GM12873 (cell line): ENCODE results near the gene BAAT.

Source experiments
- TF ChIP-seq, protein P1 (sequence below): IDR thresholded peaks from 2 replicates; pipeline ENCODE4 v1.5.1; 2012; ENCODE audit warnings: low read depth, mild to moderate bottlenecking, moderate library complexity, low read length, control low read depth; ENCODE audit not compliant: insufficient read depth; ENCODE audit errors: missing control alignments

BAAT gene

DNA sequence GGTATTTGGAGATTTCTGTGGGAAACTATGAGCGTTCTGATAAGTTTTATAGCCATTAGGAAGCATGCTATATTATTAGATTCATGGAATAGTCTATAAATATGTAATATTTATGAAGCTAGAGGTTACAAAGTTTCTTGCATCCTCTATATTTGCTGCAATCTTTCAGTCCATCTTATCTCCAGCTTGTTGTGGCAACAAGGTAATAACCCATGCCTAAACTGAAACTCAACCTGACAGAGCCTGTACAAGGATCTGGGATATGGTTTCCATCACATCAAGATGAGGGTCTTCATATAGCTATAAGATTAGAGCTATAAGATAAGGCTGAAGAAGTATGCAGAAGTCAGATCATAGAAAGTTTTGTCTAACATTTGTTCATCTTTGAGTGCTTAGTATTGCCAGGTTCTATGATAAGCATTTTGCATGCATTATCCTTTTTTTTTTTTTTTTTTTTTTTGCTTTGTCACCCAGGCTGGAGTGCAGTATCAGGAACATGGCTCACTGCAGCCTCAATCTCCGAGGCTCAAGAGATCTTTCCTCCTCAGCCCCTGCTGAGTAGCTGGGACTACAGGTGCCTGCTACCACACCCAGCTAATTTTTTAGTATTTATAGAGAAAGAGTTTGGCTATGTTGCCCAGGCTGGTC, 14.8 kb downstream of the BAAT start:
- TF ChIP-seq, protein P1, sequence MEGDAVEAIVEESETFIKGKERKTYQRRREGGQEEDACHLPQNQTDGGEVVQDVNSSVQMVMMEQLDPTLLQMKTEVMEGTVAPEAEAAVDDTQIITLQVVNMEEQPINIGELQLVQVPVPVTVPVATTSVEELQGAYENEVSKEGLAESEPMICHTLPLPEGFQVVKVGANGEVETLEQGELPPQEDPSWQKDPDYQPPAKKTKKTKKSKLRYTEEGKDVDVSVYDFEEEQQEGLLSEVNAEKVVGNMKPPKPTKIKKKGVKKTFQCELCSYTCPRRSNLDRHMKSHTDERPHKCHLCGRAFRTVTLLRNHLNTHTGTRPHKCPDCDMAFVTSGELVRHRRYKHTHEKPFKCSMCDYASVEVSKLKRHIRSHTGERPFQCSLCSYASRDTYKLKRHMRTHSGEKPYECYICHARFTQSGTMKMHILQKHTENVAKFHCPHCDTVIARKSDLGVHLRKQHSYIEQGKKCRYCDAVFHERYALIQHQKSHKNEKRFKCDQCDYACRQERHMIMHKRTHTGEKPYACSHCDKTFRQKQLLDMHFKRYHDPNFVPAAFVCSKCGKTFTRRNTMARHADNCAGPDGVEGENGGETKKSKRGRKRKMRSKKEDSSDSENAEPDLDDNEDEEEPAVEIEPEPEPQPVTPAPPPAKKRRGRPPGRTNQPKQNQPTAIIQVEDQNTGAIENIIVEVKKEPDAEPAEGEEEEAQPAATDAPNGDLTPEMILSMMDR, result no peak

DNA sequence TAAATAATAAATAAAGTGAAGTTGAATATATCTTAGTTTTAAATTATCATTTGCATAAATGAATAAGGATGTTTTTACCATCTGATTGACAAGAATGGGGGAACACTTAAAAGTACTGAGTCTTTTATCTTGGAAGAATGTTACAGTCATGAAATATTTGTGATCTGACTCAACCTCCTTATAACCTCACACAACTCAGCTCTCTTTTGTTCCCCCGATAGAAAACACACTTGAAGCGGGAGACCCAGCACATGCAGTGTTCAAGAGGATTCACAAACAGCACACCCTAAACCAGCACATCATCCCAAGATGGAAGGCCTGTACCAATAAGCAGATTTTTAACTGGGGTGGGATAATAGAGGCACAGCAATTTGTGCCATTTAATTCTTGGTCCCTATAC, 15.5 kb downstream of the BAAT start:
- TF ChIP-seq, protein P1, result no peak

DNA sequence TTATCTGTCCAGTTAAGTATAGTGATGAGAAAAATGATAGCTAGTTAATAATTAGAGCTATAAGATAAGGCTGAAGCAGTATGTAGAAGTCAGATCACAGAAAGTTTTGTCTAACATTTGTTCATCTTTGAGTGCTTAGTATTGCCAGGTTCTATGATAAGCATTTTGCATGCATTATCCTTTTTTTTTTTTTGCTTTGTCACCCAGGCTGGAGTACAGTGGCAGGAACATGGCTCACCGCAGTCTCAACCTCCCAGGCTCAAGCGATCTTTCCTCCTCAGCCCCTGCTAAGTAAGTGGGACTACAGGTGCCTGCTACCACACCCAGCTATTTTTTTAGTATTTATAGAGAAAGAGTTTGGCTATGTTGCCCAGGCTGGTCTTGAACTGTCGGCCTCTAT, 17.5 kb downstream of the BAAT start:
- TF ChIP-seq, protein P1, result no peak

DNA sequence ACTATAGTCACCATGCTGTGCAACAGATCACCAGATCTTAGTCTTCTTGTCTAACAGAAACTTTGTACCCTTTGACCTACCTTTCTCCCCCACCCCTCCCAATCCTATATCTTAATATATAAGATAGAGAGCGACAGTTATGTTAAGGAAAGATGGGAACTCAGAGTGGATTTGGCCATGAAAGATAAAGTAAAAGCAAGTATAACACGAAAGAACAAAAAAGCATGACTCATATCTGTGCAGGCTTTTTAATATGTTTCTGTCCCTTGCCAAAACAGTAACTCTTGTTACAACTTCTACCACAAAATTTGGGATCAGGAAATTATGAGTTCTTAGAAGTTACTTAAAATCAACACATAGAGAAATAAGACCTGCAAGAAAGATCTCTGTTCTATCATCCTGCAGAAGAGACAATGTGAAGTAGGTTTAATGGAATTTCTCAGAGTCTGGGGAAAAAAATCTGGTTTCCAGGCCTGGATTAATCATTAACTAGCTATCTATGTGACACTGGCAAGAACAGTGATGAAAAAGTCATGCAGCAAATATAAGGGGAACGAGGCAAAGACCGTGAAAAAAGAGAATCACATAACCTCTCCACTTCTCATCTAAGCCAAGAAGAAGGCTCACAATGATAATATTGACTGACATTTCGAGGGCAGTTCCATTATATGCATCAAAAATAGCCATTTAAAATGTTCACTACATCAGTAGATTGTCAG, 18.6 kb downstream of the BAAT start:
- TF ChIP-seq, protein P1, result no peak

DNA sequence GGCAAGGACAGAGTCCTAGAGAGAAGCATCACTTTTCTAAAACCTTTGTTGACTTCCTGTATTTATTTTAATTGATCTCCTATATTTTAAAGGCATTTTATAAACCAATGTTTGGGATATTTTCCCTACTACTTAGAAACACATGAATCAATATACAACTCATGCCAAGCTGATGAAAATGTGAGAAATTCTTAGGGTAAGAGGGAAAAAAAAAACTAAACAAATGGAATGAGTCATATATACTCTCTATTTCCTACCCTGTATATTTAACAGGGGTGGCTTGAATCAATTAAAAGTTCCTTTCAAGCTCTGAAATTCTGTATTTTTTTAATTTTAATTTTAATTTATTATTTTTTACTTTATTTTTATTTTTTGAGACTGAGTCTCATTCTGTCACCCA, 19.6 kb downstream of the BAAT start:
- TF ChIP-seq, protein P1, result no peak

DNA sequence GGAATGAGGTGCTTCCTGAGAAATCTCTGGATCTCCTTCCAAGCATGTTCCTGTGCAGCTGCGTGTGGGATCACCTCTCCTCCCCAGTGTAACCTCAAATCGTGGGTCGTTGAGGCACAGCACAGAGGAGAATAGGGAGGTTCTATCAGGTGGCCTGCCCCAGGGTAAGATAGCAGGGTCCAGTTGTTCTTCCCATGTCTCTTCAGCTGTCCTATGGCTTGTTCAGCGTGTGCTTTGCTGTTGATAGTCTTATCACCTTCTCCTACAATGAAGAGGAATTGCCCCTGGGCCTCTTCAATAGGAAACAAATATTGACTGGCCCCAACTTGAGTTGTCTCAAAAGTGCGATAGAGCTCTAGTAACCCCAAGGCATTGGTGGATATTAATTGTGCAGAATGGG, 22.4 kb downstream of the BAAT start:
- TF ChIP-seq, protein P1, result no peak

DNA sequence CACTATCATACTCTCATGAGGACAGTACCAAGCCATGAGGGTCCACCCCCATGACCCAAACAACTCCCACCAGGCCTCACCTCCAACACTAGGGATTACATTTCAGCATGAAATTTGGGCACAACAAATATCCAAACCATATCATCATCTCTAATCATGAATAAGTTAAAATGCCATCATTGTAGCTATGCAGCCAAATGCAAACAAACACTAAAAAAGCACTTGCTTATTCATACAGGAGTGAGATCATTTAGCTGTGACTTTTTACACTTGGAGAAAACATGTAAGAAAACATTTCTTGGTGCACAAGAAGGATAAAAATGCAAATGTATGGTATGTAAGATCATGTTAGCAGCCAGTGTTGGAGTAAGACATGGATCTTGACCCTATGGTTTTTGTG, 24.2 kb downstream of the BAAT start:
- TF ChIP-seq, protein P1, result no peak
